ENCODE results near the gene SND1.

The SND1 gene

DNA sequence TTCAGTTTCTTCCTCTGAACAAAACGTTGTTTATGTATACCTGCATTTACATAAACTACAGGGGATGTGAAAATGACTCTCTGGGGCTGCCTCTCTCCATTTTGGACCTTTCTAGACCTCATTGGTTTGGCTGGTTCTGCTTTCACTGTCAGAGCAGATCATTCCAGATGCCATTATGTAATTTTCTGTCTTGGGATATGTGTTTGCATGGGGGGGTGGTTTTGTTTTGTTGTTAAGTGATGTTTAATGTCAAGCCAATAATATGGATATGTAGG lies 206.9 kb downstream of the SND1 start:
- TF ChIP-seq, protein P1, sequence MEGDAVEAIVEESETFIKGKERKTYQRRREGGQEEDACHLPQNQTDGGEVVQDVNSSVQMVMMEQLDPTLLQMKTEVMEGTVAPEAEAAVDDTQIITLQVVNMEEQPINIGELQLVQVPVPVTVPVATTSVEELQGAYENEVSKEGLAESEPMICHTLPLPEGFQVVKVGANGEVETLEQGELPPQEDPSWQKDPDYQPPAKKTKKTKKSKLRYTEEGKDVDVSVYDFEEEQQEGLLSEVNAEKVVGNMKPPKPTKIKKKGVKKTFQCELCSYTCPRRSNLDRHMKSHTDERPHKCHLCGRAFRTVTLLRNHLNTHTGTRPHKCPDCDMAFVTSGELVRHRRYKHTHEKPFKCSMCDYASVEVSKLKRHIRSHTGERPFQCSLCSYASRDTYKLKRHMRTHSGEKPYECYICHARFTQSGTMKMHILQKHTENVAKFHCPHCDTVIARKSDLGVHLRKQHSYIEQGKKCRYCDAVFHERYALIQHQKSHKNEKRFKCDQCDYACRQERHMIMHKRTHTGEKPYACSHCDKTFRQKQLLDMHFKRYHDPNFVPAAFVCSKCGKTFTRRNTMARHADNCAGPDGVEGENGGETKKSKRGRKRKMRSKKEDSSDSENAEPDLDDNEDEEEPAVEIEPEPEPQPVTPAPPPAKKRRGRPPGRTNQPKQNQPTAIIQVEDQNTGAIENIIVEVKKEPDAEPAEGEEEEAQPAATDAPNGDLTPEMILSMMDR (IDR thresholded peaks at IDR 0.05; ENCODE audit: extremely low read depth, missing control alignments) = no peak
- no peak for DNase-seq (ENCODE audit: low spot score)

DNA sequence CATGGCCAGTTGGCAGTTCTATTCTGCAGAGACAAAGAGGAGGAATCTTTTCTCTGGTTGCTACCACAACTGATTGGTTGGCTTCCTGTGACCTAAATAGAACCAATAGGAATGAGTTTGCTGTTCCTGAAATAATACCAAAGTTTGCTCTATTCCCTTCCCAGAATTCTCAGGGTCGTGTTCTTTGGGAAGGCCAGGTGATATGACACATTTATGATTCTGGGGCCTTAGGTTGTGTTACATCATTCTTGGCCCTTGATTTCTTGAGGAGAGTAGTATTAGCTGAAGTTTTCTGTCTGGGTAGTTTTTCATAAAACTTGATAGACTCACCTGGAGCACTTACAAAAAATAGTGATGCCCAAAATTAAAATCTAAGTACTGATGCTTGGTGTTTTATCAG lies 207.3 kb downstream of the SND1 start:
- TF ChIP-seq, protein P1 (IDR thresholded peaks at IDR 0.05; ENCODE audit: extremely low read depth, missing control alignments) = no peak
- no peak for DNase-seq (ENCODE audit: low spot score)

GRCh38 chr7:127862525-127862924 lies 210.5 kb downstream of the SND1 start:
- TF ChIP-seq, protein P1 (IDR thresholded peaks at IDR 0.05; ENCODE audit: extremely low read depth, missing control alignments) = no peak
- no peak for DNase-seq (ENCODE audit: low spot score)

DNA sequence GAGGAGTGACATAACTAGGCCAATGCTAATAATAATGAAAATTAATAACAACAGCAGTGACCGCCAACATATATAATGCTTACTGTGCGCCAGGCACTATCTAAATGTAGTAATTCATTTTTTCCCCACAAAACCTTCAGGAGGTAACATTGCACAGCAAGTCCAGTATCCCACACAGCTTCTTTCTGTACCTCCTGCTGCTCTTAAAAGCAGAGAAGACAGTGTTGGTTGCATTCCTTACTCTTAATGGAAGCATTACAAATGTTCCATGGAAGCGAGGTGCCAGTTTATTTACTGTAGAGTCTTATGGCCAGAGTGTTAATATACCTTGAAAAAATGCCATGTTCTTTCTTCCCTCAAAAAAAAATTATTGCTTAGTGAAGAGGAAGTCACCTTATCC lies 211.1 kb downstream of the SND1 start:
- TF ChIP-seq, protein P1 (IDR thresholded peaks at IDR 0.05; ENCODE audit: extremely low read depth, missing control alignments) = no peak
- no peak for DNase-seq (ENCODE audit: low spot score)

DNA sequence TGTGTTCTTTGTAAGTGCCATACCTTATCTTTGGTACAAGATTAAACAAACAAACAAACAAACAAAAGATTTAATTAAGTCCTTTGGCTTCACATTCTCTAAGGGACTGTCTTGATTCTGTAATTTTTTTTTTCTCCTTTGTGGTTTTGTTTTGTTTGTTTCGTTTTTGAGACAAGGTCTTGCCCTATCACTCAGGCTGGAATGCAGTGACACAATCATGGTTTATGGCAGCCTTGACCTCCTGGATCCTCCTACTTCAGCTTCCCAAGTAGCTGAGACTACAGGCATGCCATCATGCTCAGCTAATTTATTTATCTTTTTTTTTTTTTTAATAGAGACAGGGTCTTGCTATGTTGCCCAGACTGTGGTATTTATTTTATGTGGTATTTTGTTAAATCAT lies 213.5 kb downstream of the SND1 start:
- DNase-seq (ENCODE audit: low spot score) = no peak
- TF ChIP-seq, protein P1 (IDR thresholded peaks at IDR 0.05; ENCODE audit: extremely low read depth, missing control alignments) = no peak

- TF ChIP-seq, protein P1 (IDR thresholded peaks at IDR 0.05; ENCODE audit: extremely low read depth, missing control alignments) = no peak
- DNase-seq (ENCODE audit: low spot score) = no peak
Measured at GRCh38 chr7:127870231-127870907, 218.4 kb downstream of the SND1 start.

GRCh38 chr7:127871226-127871625 lies 219.2 kb downstream of the SND1 start:
- no peak for DNase-seq (ENCODE audit: low spot score)
- TF ChIP-seq, protein P1 (IDR thresholded peaks at IDR 0.05; ENCODE audit: extremely low read depth, missing control alignments) = no peak

Data from GM20000 (cell line).